ENCODE data around the gene MRGPRF.
"Not testable (repeated sequence)": the region's sequence is repeated elsewhere in the genome, so short reads cannot be mapped to it uniquely, and the experiment has no call there.

Gene MRGPRF

GRCh38 chr11:68987211-68987610 is 25.8 kb downstream of the MRGPRF start:
- DNase-seq (ENCODE audit: low read depth in 2 of 2), result no peak

DNA sequence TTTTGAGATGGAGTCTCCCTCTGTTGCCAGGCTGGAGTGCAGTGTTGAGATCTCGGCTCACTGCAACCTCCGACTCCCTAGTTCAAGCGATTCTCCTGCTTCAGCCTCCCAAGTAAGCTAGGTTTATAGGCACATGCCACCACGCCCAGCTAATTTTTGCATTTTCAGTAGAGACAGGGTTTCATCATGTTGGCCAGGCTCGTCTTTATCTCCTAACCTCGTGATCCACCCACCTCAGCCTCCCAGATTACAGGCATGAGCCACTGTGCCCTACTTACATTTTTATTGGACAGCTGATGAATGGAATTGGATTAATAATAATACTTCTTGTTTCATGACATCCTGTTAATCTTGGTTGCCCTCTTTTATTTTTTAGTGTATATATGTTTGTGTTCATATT is 29.2 kb downstream of the MRGPRF start:
- no peak for DNase-seq (ENCODE audit: low read depth in 2 of 2)

GRCh38 chr11:68982134-68982533 is 30.9 kb downstream of the MRGPRF start:
- no peak for DNase-seq (ENCODE audit: low read depth in 2 of 2)

DNA sequence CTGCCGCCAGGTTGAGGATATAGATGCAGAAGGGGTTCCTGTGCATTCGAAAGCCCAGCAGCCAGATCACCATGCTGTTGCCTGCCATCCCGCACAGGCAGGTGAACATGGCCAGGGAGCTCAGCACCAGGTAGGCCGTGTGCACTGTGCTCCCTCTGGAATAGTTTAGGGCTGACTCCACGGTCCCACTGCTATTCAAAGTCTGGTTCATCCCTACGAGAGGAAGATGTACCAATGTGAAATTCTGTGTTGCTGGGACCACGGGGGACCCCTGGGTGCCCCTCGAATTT is 32.3 kb downstream of the MRGPRF start, which contains the start of gene MRGPRD:
TSS of gene MRGPRD (minus strand) at position 211 of the 290 bp plus-strand sequence. CDS start at position 211, 0 bp downstream.
- no peak for DNase-seq (ENCODE audit: low read depth in 2 of 2)

- no peak for DNase-seq (ENCODE audit: low read depth in 2 of 2)
Measured at GRCh38 chr11:68979931-68980775, 32.9 kb downstream of the MRGPRF start.

GRCh38 chr11:68978931-68979594 is 34.0 kb downstream of the MRGPRF start:
- no peak for DNase-seq (ENCODE audit: low read depth in 2 of 2)

- DNase-seq (ENCODE audit: low read depth in 2 of 2), result no peak
Measured at GRCh38 chr11:68978626-68978930, 34.5 kb downstream of the MRGPRF start.

- DNase-seq (ENCODE audit: low read depth in 2 of 2), result no peak
Measured at GRCh38 chr11:68977781-68978625, 35.0 kb downstream of the MRGPRF start.

GRCh38 chr11:68976563-68976962 is 36.5 kb downstream of the MRGPRF start:
- no peak for DNase-seq (ENCODE audit: low read depth in 2 of 2)

- DNase-seq (ENCODE audit: low read depth in 2 of 2), result no peak
Measured at GRCh38 chr11:68976095-68976494, 37.0 kb downstream of the MRGPRF start.

DNA sequence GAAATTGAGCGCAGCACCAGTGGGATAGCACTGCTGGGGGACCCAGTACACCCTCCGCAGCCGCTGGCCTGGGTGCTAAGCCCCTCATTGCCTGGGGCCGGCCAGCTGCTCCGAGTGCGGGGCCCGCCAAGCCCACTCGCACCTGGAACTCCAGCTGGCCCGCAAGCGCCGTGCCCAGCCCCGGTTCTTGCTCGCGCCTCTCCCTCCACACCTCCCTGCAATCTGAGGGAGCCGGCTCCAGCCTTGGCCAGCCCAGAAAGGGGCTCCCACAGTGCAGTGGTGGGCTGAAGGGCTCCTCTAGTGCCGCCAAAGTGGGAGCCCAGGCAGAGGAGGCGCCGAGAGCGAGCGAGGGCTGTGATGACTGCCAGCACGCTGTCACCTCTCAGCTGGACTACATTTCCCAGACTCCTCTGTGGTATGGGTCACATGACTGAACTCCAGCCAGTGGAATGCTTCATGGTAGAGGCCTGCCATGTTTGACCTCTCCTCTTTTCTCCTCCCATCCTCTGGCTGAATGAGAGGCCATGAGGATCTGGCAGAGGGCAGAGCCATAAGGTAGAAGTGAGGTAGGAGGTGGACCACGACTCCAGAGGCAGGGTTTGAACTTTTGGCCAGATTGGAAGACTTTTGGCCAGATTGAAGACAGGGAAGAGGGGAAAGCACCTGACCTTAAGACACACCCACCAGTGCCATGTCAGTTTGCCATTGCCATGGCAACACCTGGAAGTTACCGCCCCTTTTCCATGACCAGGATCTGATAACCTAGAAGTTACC is 38.4 kb downstream of the MRGPRF start:
- DNase-seq (ENCODE audit: low read depth in 2 of 2), result no peak

- DNase-seq (ENCODE audit: low read depth in 2 of 2), result not testable (repeated sequence)
Measured at GRCh38 chr11:68973706-68974105, 39.3 kb downstream of the MRGPRF start.

DNA sequence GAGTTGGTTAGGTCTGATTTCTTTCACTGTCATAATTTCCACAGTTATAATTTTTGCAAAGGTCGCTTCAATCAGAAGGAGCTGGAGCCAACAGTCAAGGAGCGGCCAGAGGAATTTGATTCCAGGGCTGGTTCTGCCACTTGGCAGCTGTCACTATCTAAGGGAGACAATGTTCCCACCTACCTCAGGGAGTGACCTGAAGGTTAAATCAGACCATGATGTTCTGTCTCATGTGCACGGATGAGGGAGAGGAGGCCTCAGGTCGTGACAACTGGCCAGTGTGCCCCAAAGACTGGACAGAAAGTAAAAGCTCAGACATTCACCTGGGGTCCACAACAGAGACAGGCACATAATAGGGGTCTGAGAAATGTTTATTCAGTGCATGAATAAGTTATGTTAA is 39.8 kb downstream of the MRGPRF start:
- DNase-seq (ENCODE audit: low read depth in 2 of 2), result no peak

- DNase-seq (ENCODE audit: low read depth in 2 of 2), result no peak
Measured at GRCh38 chr11:68970921-68971636, 42.0 kb downstream of the MRGPRF start.

DNA sequence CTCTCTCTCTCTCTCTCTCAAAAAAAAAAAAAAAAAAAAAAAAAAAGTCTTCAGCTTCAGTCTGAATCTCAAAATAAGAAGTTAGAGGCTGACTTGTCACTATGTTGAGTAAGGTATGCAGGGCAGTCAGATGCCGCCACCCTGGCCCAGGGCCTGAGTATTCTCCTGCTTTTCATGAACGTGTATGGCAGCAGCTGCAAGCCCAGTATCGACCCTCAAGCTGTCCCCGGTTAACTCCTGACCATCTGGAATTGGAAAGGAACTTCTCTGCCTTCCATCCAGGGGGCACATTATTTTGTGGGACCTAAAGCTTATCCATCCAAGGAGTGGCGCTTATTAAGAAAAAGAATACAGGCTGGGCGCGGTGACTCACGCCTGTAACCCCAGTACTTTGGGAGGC is 43.7 kb downstream of the MRGPRF start:
- no peak for DNase-seq (ENCODE audit: low read depth in 2 of 2)

GRCh38 chr11:68968306-68969250 is 44.5 kb downstream of the MRGPRF start:
- DNase-seq (ENCODE audit: low read depth in 2 of 2), result no peak

DNA sequence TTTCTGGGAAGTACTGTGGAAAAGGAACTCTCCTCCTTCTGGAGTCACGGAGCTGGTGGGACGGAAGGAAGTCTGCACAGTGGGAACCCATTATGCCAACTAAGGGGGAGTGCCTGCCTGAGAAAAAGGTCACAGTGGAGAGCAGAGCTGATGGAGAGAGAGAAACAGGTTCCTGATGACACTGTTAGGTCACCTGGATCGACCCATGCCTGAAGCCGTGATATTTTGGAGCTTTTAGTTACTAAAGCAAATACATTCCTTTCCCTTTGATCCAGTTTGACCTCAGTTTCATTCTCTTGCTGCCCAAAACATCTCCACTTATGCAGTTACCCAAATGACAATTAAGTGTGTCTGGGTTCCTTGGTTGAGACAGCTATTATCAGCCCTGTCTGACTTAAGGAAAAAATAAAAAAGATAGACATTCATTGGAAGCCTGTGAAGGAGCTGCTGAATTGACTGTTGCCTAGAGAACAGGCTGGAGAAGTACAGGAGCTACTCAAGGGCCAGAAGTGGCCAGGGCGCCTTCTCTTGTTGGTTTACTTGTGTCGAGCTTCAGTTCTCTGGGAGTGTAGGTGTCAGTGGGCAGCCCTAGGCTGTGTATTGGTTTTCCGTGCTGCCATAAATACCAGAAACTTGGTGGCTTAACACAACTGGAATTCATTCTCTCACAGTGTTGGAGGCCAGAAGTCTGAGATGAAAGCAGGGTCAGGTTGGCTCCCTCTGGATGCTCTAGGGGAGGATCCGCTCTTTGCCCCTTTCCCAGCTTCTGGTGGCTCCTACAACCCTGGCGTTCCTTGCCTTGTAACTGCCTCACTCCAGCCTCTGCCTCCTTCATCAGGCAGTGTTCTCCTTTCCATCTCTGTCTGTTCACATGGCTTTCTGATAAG is 45.9 kb downstream of the MRGPRF start:
- DNase-seq (ENCODE audit: low read depth in 2 of 2), result no peak

DNA sequence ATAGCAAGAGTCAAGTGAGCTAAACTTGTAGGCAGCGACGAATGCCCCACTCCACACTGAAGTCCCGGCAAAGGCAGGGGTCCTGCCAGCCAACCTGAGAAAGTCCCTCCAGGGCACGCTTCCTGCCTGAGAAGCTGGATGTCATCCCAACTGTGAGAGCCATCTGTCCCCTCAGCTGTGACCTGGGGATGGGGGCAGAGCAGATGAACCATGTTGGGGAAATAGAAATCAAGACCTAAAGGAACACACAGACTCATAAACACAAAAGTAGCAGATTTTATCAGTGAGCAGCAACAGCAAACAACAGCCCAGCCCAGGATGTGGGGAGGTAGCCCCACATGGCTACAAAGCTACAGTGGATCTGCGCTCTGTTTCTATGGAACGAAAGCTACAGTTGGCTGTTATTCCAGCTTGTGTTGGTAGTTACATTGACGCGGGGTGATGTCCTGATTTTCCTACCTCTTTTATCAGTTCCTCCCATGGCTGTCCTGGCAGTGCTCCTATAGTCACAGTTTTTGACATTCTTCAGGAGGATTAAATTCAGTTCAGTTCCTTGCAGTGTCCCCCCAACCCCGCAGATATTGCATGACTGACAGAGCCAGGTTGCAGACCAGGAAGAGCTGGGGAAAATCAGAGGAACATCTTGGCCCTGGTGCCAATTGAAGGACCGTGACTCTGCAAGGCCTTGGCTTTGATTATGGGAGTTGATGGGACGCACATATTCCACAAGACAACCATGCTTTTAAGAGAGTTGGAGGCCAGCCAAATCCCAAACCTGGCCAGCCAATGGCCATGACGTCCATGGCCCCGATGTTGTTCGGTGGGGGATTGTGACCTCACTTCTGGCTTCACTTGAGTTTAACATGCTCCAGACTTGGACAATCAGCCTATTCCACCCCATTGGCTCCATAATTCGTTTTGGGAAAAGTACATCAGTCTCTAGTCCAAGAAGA is 46.9 kb downstream of the MRGPRF start:
- no peak for DNase-seq (ENCODE audit: low read depth in 2 of 2)

Data from stimulated activated CD4-positive, alpha-beta T cell treated with anti-CD3 and anti-CD28 coated beads, Interleukin-4, amount 100 ng/mL, for 48 hours (primary cell).